ENCODE results near the gene APAF1.

GRCh38 chr12:98653866-98654493 is 8.9 kb downstream of the APAF1 start:
- TF ChIP-seq EZH2phosphoT487 (IDR thresholded peaks at IDR 0.05; ENCODE audit: borderline replicate concordance, low read length) (no peak), CTCF (conservative IDR thresholded peaks at IDR 0.05; ENCODE audit: low read depth, low read length) (peak; percentile 90)
